Measurements from ENCODE around the gene TICAM2.

DNA sequence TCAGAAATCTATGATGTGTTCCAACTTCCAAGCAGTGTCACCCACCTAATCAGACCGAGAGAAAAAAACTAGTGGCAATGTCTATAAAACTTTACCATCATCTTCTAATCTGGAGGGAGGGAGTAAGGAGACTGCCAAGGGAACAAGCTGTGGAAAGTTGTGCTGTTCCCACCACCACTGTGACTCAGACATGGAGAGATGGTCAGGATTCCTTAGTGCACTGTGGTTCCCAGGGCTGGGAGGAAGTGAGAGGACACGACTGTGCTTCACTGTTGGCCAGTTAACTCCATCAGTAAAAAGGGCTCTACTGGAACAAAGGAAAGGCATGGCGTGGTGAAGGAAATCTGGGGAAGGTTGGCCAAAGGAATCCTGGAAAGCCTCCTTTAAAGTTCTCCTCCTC is 18.8 kb downstream of the TICAM2 start:
- TF ChIP-seq, protein P1, sequence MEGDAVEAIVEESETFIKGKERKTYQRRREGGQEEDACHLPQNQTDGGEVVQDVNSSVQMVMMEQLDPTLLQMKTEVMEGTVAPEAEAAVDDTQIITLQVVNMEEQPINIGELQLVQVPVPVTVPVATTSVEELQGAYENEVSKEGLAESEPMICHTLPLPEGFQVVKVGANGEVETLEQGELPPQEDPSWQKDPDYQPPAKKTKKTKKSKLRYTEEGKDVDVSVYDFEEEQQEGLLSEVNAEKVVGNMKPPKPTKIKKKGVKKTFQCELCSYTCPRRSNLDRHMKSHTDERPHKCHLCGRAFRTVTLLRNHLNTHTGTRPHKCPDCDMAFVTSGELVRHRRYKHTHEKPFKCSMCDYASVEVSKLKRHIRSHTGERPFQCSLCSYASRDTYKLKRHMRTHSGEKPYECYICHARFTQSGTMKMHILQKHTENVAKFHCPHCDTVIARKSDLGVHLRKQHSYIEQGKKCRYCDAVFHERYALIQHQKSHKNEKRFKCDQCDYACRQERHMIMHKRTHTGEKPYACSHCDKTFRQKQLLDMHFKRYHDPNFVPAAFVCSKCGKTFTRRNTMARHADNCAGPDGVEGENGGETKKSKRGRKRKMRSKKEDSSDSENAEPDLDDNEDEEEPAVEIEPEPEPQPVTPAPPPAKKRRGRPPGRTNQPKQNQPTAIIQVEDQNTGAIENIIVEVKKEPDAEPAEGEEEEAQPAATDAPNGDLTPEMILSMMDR (IDR thresholded peaks at IDR 0.05; ENCODE audit: borderline replicate concordance, extremely low read depth, low read length, poor library complexity, severe bottlenecking), result no peak
- TF ChIP-seq EZH2 (IDR thresholded peaks at IDR 0.05; ENCODE audit: borderline replicate concordance, low read depth, low read length, severe bottlenecking), result no peak

Measured in DND-41 (cell line).